Upper lobe of left lung (tissue), 4 donors: ENCODE measurements around the gene CCDC159.

Source experiments
- CTCF ChIP-seq, 6 experiments: fragments of 450-650 bp in 4 of 6; fragments of 200-600 bp in 2 of 6; sonication (generic) in 2 of 6; IDR thresholded peaks; one replicate each; pipeline ENCODE4 v1.5.1; 2016 to 2019; ENCODE audit warnings: antibody characterized with exemption in 6 of 6
- POLR2A ChIP-seq, 4 donors: fragments of 450-650 bp; IDR thresholded peaks; one replicate each; pipeline ENCODE4 v1.5.1; 2016 to 2017; ENCODE audit warnings: antibody characterized with exemption in 4 of 4, mild to moderate bottlenecking in 2 of 4

GRCh38 chr19:11355160-11356073 lies 9.1 kb downstream of the CCDC159 start, which contains the start of gene PLPPR2:
- TF ChIP-seq POLR2A (IDR thresholded peaks at IDR 0.05) = peak in 2 of 4 donors; percentile 34 to 76
- TF ChIP-seq CTCF (IDR thresholded peaks at IDR 0.05) = peak in 1 of 6 experiments; percentile 4
